ENCODE results near the gene FTSJ3.
A peak's percentile ranks its signal among the peaks of the same experiment; 100 is the strongest.

The FTSJ3 gene

DNA sequence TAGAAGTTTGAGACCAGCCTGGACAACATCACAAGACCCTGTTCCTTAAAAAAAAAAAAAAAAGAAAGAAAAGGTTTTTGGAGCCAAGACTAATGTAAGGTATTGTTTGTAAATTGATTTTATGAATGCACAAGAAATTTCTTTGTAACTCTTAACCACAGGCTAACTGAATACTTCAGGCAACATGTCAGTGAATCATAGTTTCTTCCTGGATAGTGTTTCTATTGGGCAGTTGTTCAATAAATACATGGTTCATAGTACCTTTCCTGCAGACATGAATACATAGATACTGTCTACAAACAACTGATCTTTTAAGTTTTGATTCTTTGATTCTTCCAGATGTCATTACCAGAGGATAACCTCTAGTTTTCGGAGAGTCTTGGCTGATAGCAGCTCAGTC is 41.9 kb downstream of the FTSJ3 start:
- no peak for DNase-seq (ENCODE audit: low read depth)

- no peak for DNase-seq (ENCODE audit: low read depth)
Observed at GRCh38 chr17:63783522-63783921, 43.9 kb downstream of the FTSJ3 start.

- DNase-seq (ENCODE audit: low read depth), result no peak
Observed at GRCh38 chr17:63780928-63781327, 46.5 kb downstream of the FTSJ3 start.

DNA sequence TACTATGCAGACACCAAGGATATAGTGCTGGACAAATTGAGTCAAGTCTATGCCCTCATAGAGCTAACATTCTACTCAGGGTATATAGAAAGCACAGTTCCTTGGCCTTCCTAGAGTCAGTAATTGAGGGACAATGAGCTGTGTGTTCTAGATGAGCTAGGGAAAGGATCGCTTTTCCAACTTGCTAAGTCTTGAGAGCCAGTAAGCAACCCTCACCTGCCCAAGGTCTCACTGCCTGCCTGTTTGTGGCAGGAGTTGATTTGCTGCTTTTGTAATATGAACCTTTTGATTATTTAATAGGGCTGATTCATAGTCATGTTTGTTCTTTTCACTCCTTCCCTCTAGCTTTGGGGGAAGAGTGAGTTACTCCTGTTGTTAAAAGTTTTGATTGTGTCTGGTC is 47.0 kb downstream of the FTSJ3 start:
- no peak for DNase-seq (ENCODE audit: low read depth)

- DNase-seq (ENCODE audit: low read depth), result no peak
Observed at GRCh38 chr17:63775420-63775819, 52.0 kb downstream of the FTSJ3 start.

- DNase-seq (ENCODE audit: low read depth), result no peak
Observed at GRCh38 chr17:63774969-63775265, 52.5 kb downstream of the FTSJ3 start.

- DNase-seq (ENCODE audit: low read depth), result no peak
Observed at GRCh38 chr17:63774141-63774968, 53.1 kb downstream of the FTSJ3 start, which contains the start of gene DDX42. Gene DDX42 (plus strand): TSS chr17:63774170. CDS start chr17:63787050, 12,880 bp downstream.

- peak; percentile 96 for DNase-seq (ENCODE audit: low read depth)
Observed at GRCh38 chr17:63773272-63774140, 54.0 kb downstream of the FTSJ3 start, which contains the start of gene CCDC47. Gene CCDC47 (minus strand): TSS chr17:63773597. CDS start chr17:63766175, 7,422 bp downstream.

DNA sequence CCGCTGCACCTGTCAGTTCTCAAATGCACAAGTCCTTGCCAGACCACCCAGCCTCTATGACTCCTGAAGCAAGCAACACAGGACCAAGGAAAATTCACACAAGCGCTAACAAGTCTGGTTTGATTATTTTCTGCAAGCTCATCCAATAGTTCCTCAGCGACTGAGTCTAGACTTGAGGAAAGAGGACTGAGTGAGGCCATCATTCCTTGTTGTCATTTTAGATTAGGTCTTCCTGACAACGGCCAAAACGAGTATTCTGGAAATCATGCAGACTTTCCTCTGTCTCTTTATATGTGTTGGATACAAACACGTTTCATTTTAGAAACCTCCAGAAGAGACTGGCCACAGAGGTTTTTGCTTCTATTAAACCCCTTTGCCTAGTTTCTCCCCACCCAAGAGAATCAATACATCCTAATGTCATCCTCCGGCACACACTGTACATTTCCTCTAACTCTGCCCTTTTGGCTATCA is 54.6 kb downstream of the FTSJ3 start:
- DNase-seq (ENCODE audit: low read depth), result no peak

Measured in non-pigmented ciliary epithelial cell (primary cell).